ENCODE data around the gene PTCD3. TPM values are rescaled to one million over a fixed set of nuclear protein-coding genes. Genes with fewer than 3 reads are reported as not detected.

PTCD3 gene
- total and polyA plus RNA-seq, 7 donors: 7.8 to 94.2 (median 44.9) TPM

DNA sequence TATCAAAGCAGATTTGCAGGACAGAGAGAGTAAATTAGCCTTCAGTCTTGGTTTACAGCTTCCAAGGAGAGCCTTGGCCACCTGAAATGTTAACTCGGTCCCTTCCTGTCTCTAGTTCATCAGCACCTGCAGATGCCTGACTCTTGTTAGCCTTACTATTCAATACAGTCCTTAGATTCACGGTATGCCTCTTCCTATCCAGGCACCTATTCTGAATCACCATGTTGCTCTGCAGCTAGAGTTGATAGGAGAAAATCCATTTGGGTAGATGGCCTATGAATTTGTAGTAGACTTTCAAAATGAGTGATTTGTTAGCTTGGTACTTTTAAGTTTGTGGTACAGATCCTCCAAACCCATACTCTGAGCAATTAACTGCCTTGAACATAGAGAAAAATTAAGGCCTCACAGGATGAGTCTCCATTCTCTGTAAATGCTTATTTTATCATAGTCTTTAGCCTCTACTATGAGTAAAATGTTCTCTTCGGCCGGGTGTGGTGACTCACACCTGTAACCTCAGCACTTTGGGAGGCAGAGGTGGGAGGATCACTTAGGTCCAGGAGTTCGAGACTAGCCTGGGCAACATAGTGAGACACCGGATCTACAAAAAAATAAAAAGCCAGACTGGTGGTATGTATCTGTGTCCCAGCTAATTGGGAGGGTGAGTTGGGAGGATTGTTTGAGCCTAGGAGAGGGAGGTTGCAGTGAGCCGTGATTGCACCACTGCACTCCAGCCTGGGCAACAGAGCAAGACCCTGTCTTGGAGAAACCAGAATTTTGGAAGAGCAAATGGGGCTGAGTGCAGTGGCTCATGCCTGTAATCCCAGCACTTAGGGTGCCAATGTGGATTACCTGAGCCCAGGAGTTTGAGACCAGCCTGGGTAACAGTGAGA, 32.9 kb downstream of the PTCD3 start:
- intact Hi-C loops (cut with DNase I): no loop called here
- 94 to 97% methylated on average over 7 of the region's 7 CpGs for WGBS, 2 donors
- Histone ChIP-seq H3K36me3 (peaks cover 52 to 100% (median 59%) of the 10 kb centered on the region in 4 donors), H3K27me3 (no peaks in the 10 kb centered on the region), H3K27ac (no peak overlapping the region), H3K4me3 (no peak overlapping the region), H3K4me1 (no peaks in the 10 kb centered on the region), H3K9me3 (no peaks in the 10 kb centered on the region)
- no peak for TF ChIP-seq POLR2AphosphoS5 (IDR thresholded peaks at IDR 0.05)
- no peak for TF ChIP-seq EP300 (IDR thresholded peaks at IDR 0.05)
- TF ChIP-seq CTCF (IDR thresholded peaks at IDR 0.05): no peak
- TF ChIP-seq POLR2A (IDR thresholded peaks at IDR 0.05): no peak
- no peak for DNase-seq

GRCh38 chr2:86139981-86140380, 33.9 kb downstream of the PTCD3 start:
- TF ChIP-seq CTCF (IDR thresholded peaks at IDR 0.05) (no peak), POLR2AphosphoS5 (IDR thresholded peaks at IDR 0.05) (no peak), POLR2A (IDR thresholded peaks at IDR 0.05) (no peak), EP300 (IDR thresholded peaks at IDR 0.05) (no peak)
- Histone ChIP-seq H3K9me3 (no peaks in the 10 kb centered on the region), H3K4me1 (no peaks in the 10 kb centered on the region), H3K27ac (no peak overlapping the region), H3K27me3 (no peaks in the 10 kb centered on the region), H3K4me3 (no peak overlapping the region), H3K36me3 (peaks cover 52 to 100% (median 58%) of the 10 kb centered on the region in 4 donors)
- WGBS, 2 donors: 81 to 86% methylated on average over 4 of the region's 4 CpGs
- DNase-seq: no peak
- intact Hi-C loops (cut with DNase I): no loop called here

- intact Hi-C loops (cut with DNase I): no loop called here
- 72 to 85% methylated on average over 4 of the region's 4 CpGs for WGBS, 2 donors
- Histone ChIP-seq H3K36me3 (peaks cover 46 to 100% (median 55%) of the 10 kb centered on the region in 4 donors), H3K4me3 (no peak overlapping the region), H3K9me3 (no peaks in the 10 kb centered on the region), H3K27me3 (no peaks in the 10 kb centered on the region), H3K27ac (no peak overlapping the region), H3K4me1 (no peaks in the 10 kb centered on the region)
- DNase-seq: no peak
- peak in 2 of 4 donors; percentile 10 to 12 for TF ChIP-seq POLR2AphosphoS5 (IDR thresholded peaks at IDR 0.05)
- TF ChIP-seq CTCF (IDR thresholded peaks at IDR 0.05): no peak
Measured at GRCh38 chr2:86140969-86141392, 34.9 kb downstream of the PTCD3 start.

DNA sequence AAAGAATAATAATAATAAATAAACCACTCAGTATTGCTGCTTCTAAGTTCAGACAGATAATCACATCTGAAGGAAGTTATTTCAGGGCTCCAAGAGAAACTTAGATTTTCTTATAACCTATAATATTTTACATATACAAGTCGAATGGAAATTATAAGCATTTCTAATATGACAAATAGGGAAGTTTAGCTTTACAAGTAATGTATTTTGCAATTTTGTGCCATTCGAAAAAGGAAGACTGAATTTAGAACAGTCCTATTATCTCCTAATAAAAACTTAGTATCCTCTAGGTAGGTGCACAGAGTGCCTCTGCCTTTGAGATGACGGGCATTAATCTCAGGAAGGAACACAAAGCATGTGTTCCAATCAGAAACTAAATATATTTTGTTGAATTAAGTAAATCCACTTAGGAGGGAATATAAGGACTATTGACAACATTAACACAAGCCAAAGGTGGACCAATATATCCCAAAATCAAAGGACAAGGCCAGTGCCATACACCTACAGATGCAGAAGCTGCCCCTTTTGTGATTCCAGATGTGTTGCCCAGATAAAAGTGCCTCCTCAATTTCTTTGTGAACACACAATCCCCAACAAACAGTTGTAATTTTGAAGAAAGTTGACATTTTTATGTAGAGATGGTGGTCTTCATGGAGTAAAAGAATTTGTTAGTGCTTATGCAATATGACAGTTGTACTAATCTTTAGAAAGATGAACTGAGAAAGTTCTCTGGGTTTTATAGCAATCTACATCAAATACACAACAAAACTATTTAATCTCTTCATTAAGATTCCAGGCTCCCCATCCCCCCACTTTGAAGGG, 36.6 kb downstream of the PTCD3 start:
- H3K4me1 ChIP-seq: no peaks in the 10 kb centered on the region
- no peak for DNase-seq
- H3K27ac ChIP-seq: no peak overlapping the region
- no peaks in the 10 kb centered on the region for H3K9me3 ChIP-seq
- H3K36me3 ChIP-seq: peaks cover 46 to 100% (median 61%) of the 10 kb centered on the region in 4 donors
- TF ChIP-seq POLR2A (IDR thresholded peaks at IDR 0.05) (no peak), POLR2AphosphoS5 (IDR thresholded peaks at IDR 0.05) (no peak), CTCF (IDR thresholded peaks at IDR 0.05) (no peak), EP300 (IDR thresholded peaks at IDR 0.05) (no peak)
- whole genome bisulfite sequencing, 2 donors: 78 to 81% methylated on average over 3 of the region's 3 CpGs
- intact Hi-C loops (cut with DNase I): no loop called here
- no peaks in the 10 kb centered on the region for H3K27me3 ChIP-seq
- H3K4me3 ChIP-seq: no peak overlapping the region
